Loucy (cell line): ENCODE data around the gene SEC61B.

ENCODE experiments used
- H2AFZ ChIP-seq: fragments of 200-600 bp; sonication (generic); 2 replicates; pipeline ENCODE4 v1.6.0; 2016; ENCODE audit warnings: antibody characterized with exemption, mild to moderate bottlenecking, low read length, moderate library complexity
- H3F3A ChIP-seq: fragments of 200-600 bp; 2 replicates; pipeline ENCODE4 v1.6.0; 2016; ENCODE audit warnings: antibody characterized with exemption, low read depth, mild to moderate bottlenecking
- H3K27me3 ChIP-seq: fragments of 200-600 bp; sonication (generic); 2 replicates; pipeline ENCODE4 v1.6.1; 2014; ENCODE audit warnings: low read length, mild to moderate bottlenecking; ENCODE audit not compliant: insufficient read depth, poor library complexity, severe bottlenecking
- H3K36me3 ChIP-seq: fragments of 200-600 bp; sonication (generic); 2 replicates; pipeline ENCODE4 v1.6.1; 2016; ENCODE audit warnings: low read length; ENCODE audit not compliant: insufficient read depth
- H3K4me1 ChIP-seq: fragments of 200-600 bp; sonication (generic); 2 replicates; pipeline ENCODE4 v1.5.1; 2014; ENCODE audit warnings: low read length, mild to moderate bottlenecking; ENCODE audit not compliant: insufficient read depth, poor library complexity, severe bottlenecking
- H3K4me2 ChIP-seq: fragments of 200-600 bp; sonication (generic); 2 replicates; pipeline ENCODE4 v1.6.0; 2014; ENCODE audit warnings: antibody characterized with exemption, low read length, low read depth, mild to moderate bottlenecking; ENCODE audit not compliant: poor library complexity, severe bottlenecking
- H3K4me3 ChIP-seq: fragments of 200-600 bp; sonication (generic); 2 replicates; pipeline ENCODE4 v1.5.1; 2014; ENCODE audit warnings: low read length, mild to moderate bottlenecking, mixed read lengths; ENCODE audit not compliant: poor library complexity, severe bottlenecking
- H3K79me2 ChIP-seq: fragments of 200-600 bp; sonication (generic); 2 replicates; pipeline ENCODE4 v1.6.1; 2014; ENCODE audit warnings: low read length; ENCODE audit not compliant: insufficient read depth
- H3K9ac ChIP-seq: fragments of 200-600 bp; sonication (generic); 2 replicates; pipeline ENCODE4 v1.6.0; 2014; ENCODE audit warnings: mild to moderate bottlenecking, low read depth, low read length, moderate library complexity; ENCODE audit not compliant: poor library complexity, severe bottlenecking
- H3K9me2 ChIP-seq: fragments of 200-600 bp; sonication (generic); replicated peaks from 2 replicates; pipeline ENCODE4 v1.6.1; 2016; ENCODE audit warnings: low read depth, low read length, mixed read lengths
- H3K9me3 ChIP-seq: fragments of 200-600 bp; sonication (generic); 2 replicates; pipeline ENCODE4 v1.6.1; 2014; ENCODE audit warnings: mild to moderate bottlenecking, antibody characterized with exemption, low read length, low read depth; ENCODE audit not compliant: insufficient read depth
- H4K20me1 ChIP-seq: fragments of 200-600 bp; sonication (generic); 2 replicates; pipeline ENCODE4 v1.6.0; 2014; ENCODE audit warnings: antibody characterized with exemption, low read length, mild to moderate bottlenecking; ENCODE audit not compliant: insufficient read depth, poor library complexity, severe bottlenecking
- CTCF ChIP-seq: fragments of 200-600 bp; sonication (generic); conservative IDR thresholded peaks from 2 replicates; pipeline ENCODE4 v1.5.1; 2014; ENCODE audit warnings: mild to moderate bottlenecking, antibody characterized with exemption, low read length
- EZH2phosphoT487 ChIP-seq: fragments of 200-600 bp; IDR thresholded peaks from 2 replicates; pipeline ENCODE4 v1.6.1; 2018; ENCODE audit warnings: antibody characterized with exemption, mild to moderate bottlenecking, moderate library complexity, borderline replicate concordance

The SEC61B gene

GRCh38 chr9:99234618-99235017 is 12.5 kb downstream of the SEC61B start:
- no peak for TF ChIP-seq EZH2phosphoT487
- TF ChIP-seq CTCF, result no peak
- H3K9ac ChIP-seq, result no peak overlapping the region

GRCh38 chr9:99235069-99235468 is 13.0 kb downstream of the SEC61B start:
- Histone ChIP-seq H3K4me1 (peaks cover 12% of the 10 kb centered on the region), H3F3A (no peaks in the 10 kb centered on the region), H3K4me2 (no peak overlapping the region), H2AFZ (no peak overlapping the region), H3K9me2 (no peaks in the 10 kb centered on the region), H3K36me3 (peaks cover 25% of the 10 kb centered on the region; the same call in 1 of the 2 replicates), H3K4me3 (no peak overlapping the region), H3K9me3 (no peaks in the 10 kb centered on the region), H3K9ac (no peak overlapping the region), H3K79me2 (no peaks in the 10 kb centered on the region), H3K27me3 (no peaks in the 10 kb centered on the region), H4K20me1 (no peaks in the 10 kb centered on the region)
- TF ChIP-seq EZH2phosphoT487 (no peak), CTCF (no peak)

More at GRCh38 chr9:99234618-99235017, 12.5 kb downstream of the SEC61B start:
- Histone ChIP-seq H3K36me3 (peaks cover 25% of the 10 kb centered on the region; the same call in 1 of the 2 replicates), H2AFZ (no peak overlapping the region), H3F3A (no peaks in the 10 kb centered on the region), H4K20me1 (no peaks in the 10 kb centered on the region), H3K4me3 (no peak overlapping the region), H3K4me1 (peaks cover 8% of the 10 kb centered on the region), H3K9me3 (no peaks in the 10 kb centered on the region), H3K9me2 (no peaks in the 10 kb centered on the region), H3K79me2 (no peaks in the 10 kb centered on the region), H3K27me3 (no peaks in the 10 kb centered on the region), H3K4me2 (no peak overlapping the region)

- no peaks in the 10 kb centered on the region for H3K9me3 ChIP-seq
- H2AFZ ChIP-seq, result no peak overlapping the region
- no peaks in the 10 kb centered on the region for H3F3A ChIP-seq
- peaks cover 15% of the 10 kb centered on the region; the same call in 1 of the 2 replicates for H3K36me3 ChIP-seq
- H3K79me2 ChIP-seq, result no peaks in the 10 kb centered on the region
- no peaks in the 10 kb centered on the region for H3K27me3 ChIP-seq
- H3K4me2 ChIP-seq, result no peak overlapping the region
- H3K4me1 ChIP-seq, result peaks cover 13% of the 10 kb centered on the region
- no peaks in the 10 kb centered on the region for H4K20me1 ChIP-seq
- H3K9ac ChIP-seq, result no peak overlapping the region
- TF ChIP-seq CTCF, result no peak
- no peak for TF ChIP-seq EZH2phosphoT487
- no peaks in the 10 kb centered on the region for H3K9me2 ChIP-seq
- no peak overlapping the region for H3K4me3 ChIP-seq
These were observed 14.0 kb downstream of the SEC61B start for GRCh38 chr9:99235926-99236634.
